Astrocyte of the spinal cord (primary cell): ENCODE data around the gene DCTN5.

ENCODE experiments used
- DNase-seq: peaks from one replicate; pipeline ENCODE4 v3.0.0; 2011; ENCODE audit warnings: low read depth, low spot score
- H3K4me3 ChIP-seq: 2 replicates; pipeline ENCODE4 v1.5.1; 2011; ENCODE audit warnings: low read depth, mild to moderate bottlenecking, low read length, moderate library complexity
- CTCF ChIP-seq: IDR thresholded peaks from 2 replicates; pipeline ENCODE4 v1.5.1; 2012; ENCODE audit warnings: low read depth, mild to moderate bottlenecking, low read length, inconsistent platforms
- in situ Hi-C: cut with HindIII; loops from 2 replicates; pipeline ENCODE4 v1.10.0; 2017; ENCODE audit warnings: low sequenced_read_pairs

DCTN5 gene

GRCh38 chr16:23651943-23652468 is 10.7 kb downstream of the DCTN5 start:
- no peak for TF ChIP-seq CTCF
- no peak for DNase-seq
- in situ Hi-C loops: no loop called here
- H3K4me3 ChIP-seq: no peak overlapping the region

- no peak for TF ChIP-seq CTCF
- no peak overlapping the region for H3K4me3 ChIP-seq
- in situ Hi-C loops: no loop called here
- no peak for DNase-seq
Measured at GRCh38 chr16:23663918-23664317, 22.7 kb downstream of the DCTN5 start.

GRCh38 chr16:23666571-23667354 is 25.5 kb downstream of the DCTN5 start:
- H3K4me3 ChIP-seq: no peak overlapping the region
- DNase-seq: no peak
- in situ Hi-C loops: no loop called here
- TF ChIP-seq CTCF: no peak

GRCh38 chr16:23667355-23667659 is 26.0 kb downstream of the DCTN5 start:
- no peak for TF ChIP-seq CTCF
- H3K4me3 ChIP-seq: no peak overlapping the region
- in situ Hi-C loops: no loop called here
- DNase-seq: no peak

- H3K4me3 ChIP-seq: no peak overlapping the region
- in situ Hi-C loops: no loop called here
- TF ChIP-seq CTCF: no peak
- no peak for DNase-seq
Measured at GRCh38 chr16:23668225-23668624, 27.0 kb downstream of the DCTN5 start.

GRCh38 chr16:23668873-23669272 is 27.6 kb downstream of the DCTN5 start:
- in situ Hi-C loops: no loop called here
- no peak for DNase-seq
- H3K4me3 ChIP-seq: no peak overlapping the region

More at GRCh38 chr16:23668873-23669272, 27.6 kb downstream of the DCTN5 start:
- TF ChIP-seq CTCF: no peak
